Left ventricle myocardium superior (tissue), 1 donor: ENCODE data around the gene ARHGEF5. TPM values are rescaled to one million over a fixed set of nuclear protein-coding genes. Genes with fewer than 3 reads are reported as not detected.
"Not testable (repeated sequence)": the region's sequence is repeated elsewhere in the genome, so short reads cannot be mapped to it uniquely, and the experiment has no call there.

Experiments
- ATAC-seq: fragments of 200-7000 bp; cut with Tn5 transposase; one replicate; pipeline ENCODE4 v1.9.1; 2020; ENCODE audit warnings: mild to moderate bottlenecking, moderate library complexity
- DNase-seq: peaks from one replicate; pipeline ENCODE4 v3.0.0-alpha.2; 2020
- intact Hi-C: fragments of 100-400 bp; cut with micrococcal nuclease; formaldehyde crosslinking; loops from one replicate; pipeline ENCODE4 v1.11.0; 2022
- total RNA-seq: library from RNA; stranded (reverse); fragmentation: NEBNext Ultra II Directional; extraction: Animal tissue kit (Norgen Biotek cat#: 25700); gene quantifications from one replicate; pipeline ENCODE4 v1.2.1, GENCODE V29; 2021
- donor health status: DM: no; HTN: yes; CAD: no; lungs with severe emphysema.

The ARHGEF5 gene
- total RNA-seq, 1 donor from 2014 or later: 1.7 TPM

GRCh38 chr7:144369221-144369620 is 14.0 kb downstream of the ARHGEF5 start:
- DNase-seq, intact Hi-C loops, ATAC-seq: not testable (repeated sequence)

- intact Hi-C loops: no loop called here
- no peak for ATAC-seq
- DNase-seq: no peak
These were observed 23.4 kb downstream of the ARHGEF5 start for GRCh38 chr7:144378651-144379050.

- DNase-seq: no peak
- intact Hi-C loops: no loop called here
- ATAC-seq: no peak
These were observed 24.7 kb downstream of the ARHGEF5 start for GRCh38 chr7:144379776-144380384.

GRCh38 chr7:144384071-144384470 is 28.9 kb downstream of the ARHGEF5 start:
- ATAC-seq (no peak), DNase-seq (no peak)
- intact Hi-C loops: no loop called here

GRCh38 chr7:144384555-144385245 is 29.5 kb downstream of the ARHGEF5 start:
- ATAC-seq (no peak), DNase-seq (no peak)
- intact Hi-C loops: no loop called here

GRCh38 chr7:144386741-144387140 is 31.5 kb downstream of the ARHGEF5 start:
- DNase-seq: no peak
- intact Hi-C loops: no loop called here
- no peak for ATAC-seq

GRCh38 chr7:144388950-144389349 is 33.7 kb downstream of the ARHGEF5 start:
- intact Hi-C loops: no loop called here
- DNase-seq: no peak
- no peak for ATAC-seq

- intact Hi-C loops: no loop called here
These were observed 35.3 kb downstream of the ARHGEF5 start for GRCh38 chr7:144390481-144390880.

GRCh38 chr7:144391014-144391413 is 35.8 kb downstream of the ARHGEF5 start:
- intact Hi-C loops: no loop called here
- ATAC-seq: no peak
- DNase-seq: no peak

More at GRCh38 chr7:144390481-144390880, 35.3 kb downstream of the ARHGEF5 start:
- DNase-seq: no peak
- ATAC-seq: no peak

- ATAC-seq: peak; percentile 84
- DNase-seq: no peak
- intact Hi-C loops: no loop called here
These were observed 36.6 kb downstream of the ARHGEF5 start for GRCh38 chr7:144391823-144392255.

GRCh38 chr7:144397086-144397485 is 41.9 kb downstream of the ARHGEF5 start:
- no peak for DNase-seq
- no peak for ATAC-seq
- intact Hi-C loops: no loop called here

GRCh38 chr7:144398291-144398690 is 43.1 kb downstream of the ARHGEF5 start:
- no peak for DNase-seq
- intact Hi-C loops: no loop called here
- no peak for ATAC-seq

GRCh38 chr7:144398911-144399310 is 43.7 kb downstream of the ARHGEF5 start:
- ATAC-seq: no peak
- intact Hi-C loops: no loop called here

GRCh38 chr7:144399946-144400345 is 44.7 kb downstream of the ARHGEF5 start:
- intact Hi-C loops: no loop called here
- no peak for DNase-seq
- no peak for ATAC-seq

More at GRCh38 chr7:144398911-144399310, 43.7 kb downstream of the ARHGEF5 start:
- no peak for DNase-seq

GRCh38 chr7:144401490-144401889 is 46.3 kb downstream of the ARHGEF5 start:
- ATAC-seq (no peak), DNase-seq (no peak)
- intact Hi-C loops: no loop called here

GRCh38 chr7:144403102-144403501 is 47.9 kb downstream of the ARHGEF5 start:
- intact Hi-C loops: no loop called here
- ATAC-seq: no peak
- DNase-seq: no peak

GRCh38 chr7:144403649-144404061 is 48.5 kb downstream of the ARHGEF5 start, which contains the start of gene NOBOX:
Gene NOBOX, minus strand, starts transcription at chr7:144403693.
- DNase-seq: no peak
- intact Hi-C loops: no loop called here
- no peak for ATAC-seq

- intact Hi-C loops: no loop called here
- no peak for ATAC-seq
- DNase-seq: no peak
These were observed 49.7 kb downstream of the ARHGEF5 start for GRCh38 chr7:144404946-144405345.

GRCh38 chr7:144407266-144407931 is 52.2 kb downstream of the ARHGEF5 start:
- intact Hi-C loops: no loop called here
- DNase-seq (no peak), ATAC-seq (no peak)

- DNase-seq (no peak), ATAC-seq (no peak)
- intact Hi-C loops: no loop called here
These were observed 52.9 kb downstream of the ARHGEF5 start for GRCh38 chr7:144408121-144408520.
